GF-D8 (cell line): Measurements from ENCODE around the gene UGT1A8.
"Not testable (repeated sequence)": the region's sequence is repeated elsewhere in the genome, so short reads cannot be mapped to it uniquely, and the experiment has no call there.

Source experiments
- DNase-seq: peaks from one replicate; lab custom pipeline; 2025; lab: John Stamatoyannopoulos, UW

The UGT1A8 gene

GRCh38 chr2:233718552-233718951, 101.1 kb downstream of the UGT1A8 start, which contains the start of gene UGT1A4:
Gene UGT1A4 (plus strand): TSS chr2:233718736. CDS start chr2:233718821, 85 bp downstream.
- DNase-seq = no peak

- no peak for DNase-seq
Measured at GRCh38 chr2:233728723-233729301, 111.4 kb downstream of the UGT1A8 start, which contains the start of gene UGT1A3. Gene UGT1A3 (plus strand): TSS chr2:233729042. CDS start chr2:233729127, 85 bp downstream.

GRCh38 chr2:233736868-233737653, 119.6 kb downstream of the UGT1A8 start:
- not testable (repeated sequence) for DNase-seq

GRCh38 chr2:233740870-233741269, 123.4 kb downstream of the UGT1A8 start:
- no peak for DNase-seq

- DNase-seq = no peak
Measured at GRCh38 chr2:233743464-233744259, 126.2 kb downstream of the UGT1A8 start.

GRCh38 chr2:233745073-233745755, 127.8 kb downstream of the UGT1A8 start:
- DNase-seq = no peak

DNA sequence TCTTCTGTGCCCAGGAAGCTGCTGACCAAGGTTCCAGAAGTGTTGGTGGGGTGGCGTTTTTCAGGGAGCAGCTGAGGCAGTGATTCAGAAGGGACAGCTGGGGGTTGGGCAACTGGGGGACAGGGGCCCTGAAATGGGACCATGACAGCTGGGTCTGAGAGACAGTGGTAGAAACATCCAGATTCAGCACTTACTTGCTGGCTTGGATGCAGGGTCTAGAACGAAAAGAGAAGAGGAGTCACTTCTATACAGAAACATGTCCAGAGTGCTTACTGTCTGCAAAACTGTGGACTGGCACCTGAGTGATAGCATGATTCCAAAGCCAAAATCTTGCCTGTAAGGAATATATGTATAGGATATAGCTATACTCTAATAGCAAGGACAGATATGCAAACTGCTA, 128.4 kb downstream of the UGT1A8 start:
- not testable (repeated sequence) for DNase-seq

- no peak for DNase-seq
Measured at GRCh38 chr2:233746475-233747282, 129.2 kb downstream of the UGT1A8 start.

- no peak for DNase-seq
Measured at GRCh38 chr2:233747283-233747544, 129.8 kb downstream of the UGT1A8 start.

- DNase-seq = not testable (repeated sequence)
Measured at GRCh38 chr2:233750689-233751088, 133.3 kb downstream of the UGT1A8 start.

GRCh38 chr2:233751212-233752009, 134.0 kb downstream of the UGT1A8 start:
- DNase-seq = not testable (repeated sequence)

GRCh38 chr2:233754872-233755611, 137.6 kb downstream of the UGT1A8 start:
- DNase-seq = no peak

GRCh38 chr2:233756429-233757081, 139.1 kb downstream of the UGT1A8 start:
- DNase-seq = no peak

- DNase-seq = no peak
Measured at GRCh38 chr2:233758141-233758540, 140.7 kb downstream of the UGT1A8 start.

GRCh38 chr2:233758849-233759248, 141.4 kb downstream of the UGT1A8 start:
- no peak for DNase-seq

DNA sequence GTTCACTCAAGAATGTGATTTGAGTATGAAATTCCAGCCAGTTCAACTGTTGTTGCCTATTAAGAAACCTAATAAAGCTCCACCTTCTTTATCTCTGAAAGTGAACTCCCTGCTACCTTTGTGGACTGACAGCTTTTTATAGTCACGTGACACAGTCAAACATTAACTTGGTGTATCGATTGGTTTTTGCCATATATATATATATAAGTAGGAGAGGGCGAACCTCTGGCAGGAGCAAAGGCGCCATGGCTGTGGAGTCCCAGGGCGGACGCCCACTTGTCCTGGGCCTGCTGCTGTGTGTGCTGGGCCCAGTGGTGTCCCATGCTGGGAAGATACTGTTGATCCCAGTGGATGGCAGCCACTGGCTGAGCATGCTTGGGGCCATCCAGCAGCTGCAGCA, 142.6 kb downstream of the UGT1A8 start, which contains the start of gene UGT1A1:
TSS of gene UGT1A1 (plus strand) at position 228 of the 400 bp plus-strand sequence. CDS start at position 246, 18 bp downstream.
- DNase-seq = no peak

DNA sequence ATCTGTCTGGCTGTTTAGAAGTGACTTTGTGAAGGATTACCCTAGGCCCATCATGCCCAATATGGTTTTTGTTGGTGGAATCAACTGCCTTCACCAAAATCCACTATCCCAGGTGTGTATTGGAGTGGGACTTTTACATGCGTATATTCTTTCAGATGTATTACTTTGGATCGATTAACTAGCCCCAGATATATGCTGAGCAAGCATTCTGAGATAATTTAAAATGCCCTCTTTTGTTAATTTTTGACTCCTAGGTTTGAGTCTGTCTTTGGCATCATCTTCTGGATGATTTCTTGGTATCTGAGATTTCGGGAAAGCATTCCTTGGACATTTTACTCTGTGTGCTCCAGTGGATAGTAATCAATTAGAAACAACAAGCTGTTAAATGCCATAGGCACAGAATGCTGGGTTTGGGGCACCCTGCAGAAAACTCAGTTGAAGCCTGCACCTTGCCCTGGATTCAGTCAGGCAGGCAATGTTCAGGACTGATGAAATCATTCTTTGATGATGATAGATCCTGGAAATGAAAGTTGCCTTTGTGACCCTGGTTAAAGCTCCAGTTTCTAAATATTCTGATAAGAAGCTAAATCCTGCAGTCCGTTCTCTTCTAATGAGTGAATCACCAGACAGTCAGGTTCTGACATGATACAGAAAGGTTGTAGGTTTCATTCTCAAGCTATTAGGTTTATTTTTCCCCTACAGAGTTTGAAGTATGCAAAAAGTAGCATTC, 143.8 kb downstream of the UGT1A8 start:
- DNase-seq = no peak

GRCh38 chr2:233764264-233764663, 146.8 kb downstream of the UGT1A8 start:
- no peak for DNase-seq
